OCI-M1 (cell line): Measurements from ENCODE around the gene PRSS56.
A peak's percentile ranks its signal among the peaks of the same experiment; 100 is the strongest.

Source experiments
- DNase-seq: peaks from one replicate; lab custom pipeline; 2025; lab: John Stamatoyannopoulos, UW

PRSS56 gene

GRCh38 chr2:232519581-232520438, at the start of gene PRSS56:
Gene PRSS56, plus strand, starts transcription at chr2:232520388. Its CDS starts 211 bp downstream, at chr2:232520599.
- no peak for DNase-seq

- DNase-seq, result no peak
These were observed 46.7 kb upstream of the PRSS56 start for GRCh38 chr2:232473467-232473890.

- DNase-seq, result no peak
These were observed 44.1 kb upstream of the PRSS56 start for GRCh38 chr2:232476045-232476444.

GRCh38 chr2:232476791-232477190, 43.4 kb upstream of the PRSS56 start:
- no peak for DNase-seq

GRCh38 chr2:232477751-232478510, 42.3 kb upstream of the PRSS56 start:
- no peak for DNase-seq

GRCh38 chr2:232478571-232479340, 41.4 kb upstream of the PRSS56 start:
- DNase-seq, result no peak

GRCh38 chr2:232479341-232480200, 40.6 kb upstream of the PRSS56 start:
- DNase-seq, result peak; percentile 3

- DNase-seq, result no peak
These were observed 39.7 kb upstream of the PRSS56 start for GRCh38 chr2:232480201-232481190.

- DNase-seq, result no peak
These were observed 38.7 kb upstream of the PRSS56 start for GRCh38 chr2:232481322-232482140.

- no peak for DNase-seq
These were observed 37.6 kb upstream of the PRSS56 start for GRCh38 chr2:232482301-232483238.

GRCh38 chr2:232483311-232483922, 36.8 kb upstream of the PRSS56 start:
- DNase-seq, result no peak

- DNase-seq, result no peak
These were observed 36.1 kb upstream of the PRSS56 start for GRCh38 chr2:232483923-232484627.

- no peak for DNase-seq
These were observed 35.4 kb upstream of the PRSS56 start for GRCh38 chr2:232484628-232485347.

- DNase-seq, result no peak
These were observed 34.8 kb upstream of the PRSS56 start for GRCh38 chr2:232485348-232485756.

GRCh38 chr2:232485757-232486557, 34.2 kb upstream of the PRSS56 start:
- no peak for DNase-seq
